OCI-LY1 (cell line): ENCODE measurements around the gene SMYD3.

Experiments used
- CTCF ChIP-seq: fragments of 200-600 bp; sonication (generic), shearing (Covaris generic); IDR thresholded peaks from 2 replicates; pipeline ENCODE4 v1.5.1; 2017; ENCODE audit warnings: mild to moderate bottlenecking, antibody characterized with exemption, low read length, moderate library complexity, mixed read lengths
- EZH2 ChIP-seq: fragments of 200-600 bp; sonication (generic), shearing (Covaris generic); IDR thresholded peaks from 2 replicates; pipeline ENCODE4 v1.8.0; 2017; ENCODE audit warnings: borderline replicate concordance, mixed run types, mild to moderate bottlenecking, antibody characterized with exemption, low read length, moderate library complexity, mixed read lengths

GRCh38 chr1:246106342-246106763, 400.7 kb downstream of the SMYD3 start:
- TF ChIP-seq CTCF (no peak), EZH2 (no peak)
